Measurements from ENCODE around the gene ASB13.
"Not testable (repeated sequence)": the region's sequence is repeated elsewhere in the genome, so short reads cannot be mapped to it uniquely, and the experiment has no call there.

The ASB13 gene

GRCh38 chr10:5603848-5604170 is 62.6 kb downstream of the ASB13 start:
- DNase-seq, result no peak

- DNase-seq, result no peak
These were observed 63.1 kb downstream of the ASB13 start for GRCh38 chr10:5603091-5603847.

- DNase-seq, result no peak
These were observed 64.4 kb downstream of the ASB13 start for GRCh38 chr10:5601826-5602495.

- no peak for DNase-seq
These were observed 65.5 kb downstream of the ASB13 start for GRCh38 chr10:5600908-5601307.

GRCh38 chr10:5599613-5600520 is 66.5 kb downstream of the ASB13 start:
- no peak for DNase-seq

- no peak for DNase-seq
These were observed 68.2 kb downstream of the ASB13 start for GRCh38 chr10:5598085-5598690.

- DNase-seq, result no peak
These were observed 69.6 kb downstream of the ASB13 start for GRCh38 chr10:5596611-5597341.

- DNase-seq, result no peak
These were observed 70.4 kb downstream of the ASB13 start for GRCh38 chr10:5595994-5596471.

GRCh38 chr10:5595591-5595990 is 70.8 kb downstream of the ASB13 start:
- no peak for DNase-seq

- no peak for DNase-seq
These were observed 71.3 kb downstream of the ASB13 start for GRCh38 chr10:5595095-5595494.

GRCh38 chr10:5594271-5595049 is 71.9 kb downstream of the ASB13 start:
- no peak for DNase-seq

- not testable (repeated sequence) for DNase-seq
These were observed 73.0 kb downstream of the ASB13 start for GRCh38 chr10:5593347-5593746.

GRCh38 chr10:5592070-5592469 is 74.3 kb downstream of the ASB13 start:
- no peak for DNase-seq

GRCh38 chr10:5591336-5591824 is 75.0 kb downstream of the ASB13 start:
- no peak for DNase-seq

GRCh38 chr10:5590816-5591215 is 75.6 kb downstream of the ASB13 start:
- no peak for DNase-seq

- no peak for DNase-seq
These were observed 76.5 kb downstream of the ASB13 start for GRCh38 chr10:5589661-5590511.

GRCh38 chr10:5589011-5589660 is 77.3 kb downstream of the ASB13 start:
- no peak for DNase-seq

Data from NK-92 treated with Interleukin-12 subunit alpha and Interleukin-12 subunit beta, amount 100 ng/mL, for 24 hours (cell line).